Lower leg skin (tissue), 4 donors: ENCODE results near the gene SDR9C7. TPM values are rescaled to one million over a fixed set of nuclear protein-coding genes. Genes with fewer than 3 reads are reported as not detected.
"Not testable (repeated sequence)": the region's sequence is repeated elsewhere in the genome, so short reads cannot be mapped to it uniquely, and the experiment has no call there.

Experiments used
- DNase-seq, 2 donors: peaks; one replicate each; pipeline ENCODE4 v3.0.0-alpha.2; 2019; ENCODE audit warnings: low spot score in 2 of 2
- H3K4me3 ChIP-seq: fragments of 200-600 bp; sonication (generic); 2 replicates; pipeline ENCODE4 v1.5.1; 2017; ENCODE audit warnings: mild to moderate bottlenecking, low read depth; ENCODE audit not compliant: poor library complexity, severe bottlenecking
- POLR2A ChIP-seq, 2 donors: fragments of 450-650 bp; IDR thresholded peaks; one replicate each; pipeline ENCODE4 v1.6.1; 2016 to 2017; ENCODE audit warnings: antibody characterized with exemption in 2 of 2, mild to moderate bottlenecking in 1 of 2, moderate library complexity in 1 of 2
- WGBS, 2 donors: methylation state at CpG; one replicate each; pipeline ENCODE4 v1.1.5; 2018; 5-methylcytosine and 5-hydroxymethylcytosine counted together
- intact Hi-C: fragments of 100-400 bp; cut with DNase I; formaldehyde crosslinking; loops from one replicate; pipeline ENCODE4 v1.15.0; 2023; ENCODE audit warnings: low total_unique reads
- total RNA-seq, 4 donors: library from RNA; depleted of rRNA; stranded (reverse); fragments of >200 nt; gene quantifications; one replicate each; pipeline ENCODE4 v1.1.0, GENCODE V29; 2016
- TF ChIP-seq, protein P1 (sequence below), 3 donors: fragments of 450-650 bp; IDR thresholded peaks; one replicate each; pipeline ENCODE4 v1.5.1; 2016; ENCODE audit warnings: antibody characterized with exemption in 3 of 3, mild to moderate bottlenecking in 3 of 3, moderate library complexity in 2 of 3

Gene SDR9C7
- 100 to 1,000 TPM in 2 of 4 donors, 10 to 100 TPM in 2; 71.0 to 161 (median 105) TPM for total RNA-seq

GRCh38 chr12:56933826-56934625 is at the start of gene SDR9C7:
SDR9C7 (minus strand) TSS chr12:56934408; CDS start chr12:56934261, 147 bp downstream.
- intact Hi-C loops = no loop called here
- DNase-seq = no peak
- no peak within 1 kb of the TSS for H3K4me3 ChIP-seq
- WGBS, 2 donors = 87 to 88% methylated on average over 15 of the region's 15 CpGs
- TF ChIP-seq, protein P1, sequence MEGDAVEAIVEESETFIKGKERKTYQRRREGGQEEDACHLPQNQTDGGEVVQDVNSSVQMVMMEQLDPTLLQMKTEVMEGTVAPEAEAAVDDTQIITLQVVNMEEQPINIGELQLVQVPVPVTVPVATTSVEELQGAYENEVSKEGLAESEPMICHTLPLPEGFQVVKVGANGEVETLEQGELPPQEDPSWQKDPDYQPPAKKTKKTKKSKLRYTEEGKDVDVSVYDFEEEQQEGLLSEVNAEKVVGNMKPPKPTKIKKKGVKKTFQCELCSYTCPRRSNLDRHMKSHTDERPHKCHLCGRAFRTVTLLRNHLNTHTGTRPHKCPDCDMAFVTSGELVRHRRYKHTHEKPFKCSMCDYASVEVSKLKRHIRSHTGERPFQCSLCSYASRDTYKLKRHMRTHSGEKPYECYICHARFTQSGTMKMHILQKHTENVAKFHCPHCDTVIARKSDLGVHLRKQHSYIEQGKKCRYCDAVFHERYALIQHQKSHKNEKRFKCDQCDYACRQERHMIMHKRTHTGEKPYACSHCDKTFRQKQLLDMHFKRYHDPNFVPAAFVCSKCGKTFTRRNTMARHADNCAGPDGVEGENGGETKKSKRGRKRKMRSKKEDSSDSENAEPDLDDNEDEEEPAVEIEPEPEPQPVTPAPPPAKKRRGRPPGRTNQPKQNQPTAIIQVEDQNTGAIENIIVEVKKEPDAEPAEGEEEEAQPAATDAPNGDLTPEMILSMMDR (IDR thresholded peaks at IDR 0.05) = no peak
- TF ChIP-seq POLR2A (IDR thresholded peaks at IDR 0.05) = no peak

GRCh38 chr12:56983386-56983785 is 49.2 kb upstream of the SDR9C7 start:
- no peak for TF ChIP-seq POLR2A (IDR thresholded peaks at IDR 0.05)
- TF ChIP-seq, protein P1 (IDR thresholded peaks at IDR 0.05) = no peak

DNA sequence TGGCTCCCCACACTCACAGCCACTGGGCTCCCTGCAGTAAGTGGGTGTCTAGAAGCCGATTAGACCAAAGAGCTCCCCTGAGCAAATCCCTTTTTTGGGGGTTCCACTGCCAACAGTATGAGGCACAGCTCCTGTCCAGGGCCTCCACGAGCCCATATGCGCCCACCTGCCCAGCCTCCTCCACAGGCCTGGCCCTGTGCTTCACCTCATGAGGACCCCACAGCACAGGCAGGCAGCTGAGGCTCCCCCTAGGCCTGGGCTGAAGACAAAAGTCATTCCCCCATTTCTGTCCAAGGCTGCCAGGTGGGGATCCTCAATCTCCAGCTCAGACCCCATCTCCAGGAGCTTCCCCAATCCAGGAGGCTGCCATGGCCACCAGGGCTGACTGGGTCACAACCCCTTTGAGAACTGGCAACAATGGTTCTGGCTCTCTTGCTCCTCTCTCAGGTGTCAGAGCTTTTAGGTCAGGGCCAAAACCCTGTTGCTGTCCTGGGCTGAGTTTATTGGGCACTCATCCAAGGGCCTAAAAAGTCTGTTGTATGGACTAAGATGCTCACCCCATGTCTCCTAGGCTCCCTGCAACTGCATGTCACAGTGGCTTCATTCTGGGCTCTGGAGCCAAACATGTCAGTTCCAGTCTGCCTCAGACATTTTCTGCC is 48.5 kb upstream of the SDR9C7 start:
- not testable (repeated sequence) for DNase-seq

More at GRCh38 chr12:56983386-56983785, 49.2 kb upstream of the SDR9C7 start:
- 98 to 99% methylated on average over 4 of the region's 4 CpGs for WGBS, 2 donors
- intact Hi-C loops = no loop called here
- no peak overlapping the region for H3K4me3 ChIP-seq
- DNase-seq = no peak

GRCh38 chr12:56980941-56981530 is 46.8 kb upstream of the SDR9C7 start:
- TF ChIP-seq, protein P1 (IDR thresholded peaks at IDR 0.05) = no peak
- TF ChIP-seq POLR2A (IDR thresholded peaks at IDR 0.05) = no peak
- intact Hi-C loops = no loop called here
- DNase-seq = no peak
- H3K4me3 ChIP-seq = no peak overlapping the region
- WGBS, 2 donors = 88 to 98% methylated on average over 4 of the region's 4 CpGs

More for the DNA sequence above, 48.5 kb upstream of the SDR9C7 start:
- H3K4me3 ChIP-seq, intact Hi-C loops: not testable (repeated sequence)
- 86 to 94% methylated on average over 2 to 3 of the region's 3 CpGs for WGBS, 2 donors

DNA sequence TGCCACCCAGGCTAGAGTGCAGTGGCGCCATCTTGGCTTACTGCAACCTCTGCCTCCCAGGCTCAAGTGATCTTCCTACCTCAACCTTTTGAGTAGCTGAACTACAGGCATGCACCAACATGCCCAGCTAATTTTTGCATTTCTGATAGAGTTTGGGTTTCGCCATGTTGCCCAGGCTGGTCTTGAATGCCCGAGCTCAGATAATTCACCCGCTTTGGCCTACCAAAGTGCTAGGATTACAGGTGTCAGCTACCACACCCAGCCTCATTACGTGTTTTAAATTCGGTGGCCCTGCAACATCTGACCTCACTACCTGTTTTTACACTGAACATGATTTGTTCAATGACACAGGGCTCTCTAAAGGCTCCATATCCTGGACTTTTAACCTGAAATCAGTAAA is 46.1 kb upstream of the SDR9C7 start:
- DNase-seq = no peak
- TF ChIP-seq, protein P1 (IDR thresholded peaks at IDR 0.05) = no peak
- TF ChIP-seq POLR2A (IDR thresholded peaks at IDR 0.05) = no peak
- 73 to 79% methylated on average over 6 of the region's 6 CpGs for WGBS, 2 donors
- no peak overlapping the region for H3K4me3 ChIP-seq
- intact Hi-C loops = no loop called here

DNA sequence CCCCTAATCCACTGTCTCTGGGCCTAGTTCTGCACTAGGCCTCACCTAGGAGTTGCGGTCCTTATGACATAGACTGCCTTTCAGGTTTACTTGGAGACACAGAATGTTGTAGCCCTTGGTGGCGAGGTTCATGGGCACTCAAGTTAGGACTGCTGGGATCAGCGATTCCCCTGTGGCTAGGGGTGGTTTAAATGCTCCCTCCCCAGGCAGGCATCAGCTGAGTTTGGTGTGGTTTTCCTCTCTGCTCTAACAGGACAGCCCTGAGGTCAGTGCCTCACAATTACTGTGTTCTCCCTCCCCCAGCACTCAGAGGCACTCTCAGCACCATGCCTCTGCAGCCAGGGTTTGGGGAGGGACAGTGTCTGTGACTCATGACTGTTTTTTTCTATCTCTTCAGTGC is 45.4 kb upstream of the SDR9C7 start:
- TF ChIP-seq POLR2A (IDR thresholded peaks at IDR 0.05) = no peak
- TF ChIP-seq, protein P1 (IDR thresholded peaks at IDR 0.05) = no peak
- H3K4me3 ChIP-seq = no peak overlapping the region
- 97 to 100% methylated on average over 3 of the region's 3 CpGs for WGBS, 2 donors
- DNase-seq = no peak
- intact Hi-C loops = no loop called here
